GM19395 (cell line): ENCODE measurements around the gene SVIL.
"Not testable (repeated sequence)": the region's sequence is repeated elsewhere in the genome, so short reads cannot be mapped to it uniquely, and the experiment has no call there.

Experiments used
- ATAC-seq: cut with Tn5 transposase; IDR thresholded peaks from one replicate; pipeline ENCODE4 v1.9.1; 2021; ENCODE audit warnings: mild to moderate bottlenecking, moderate library complexity; ENCODE audit not compliant: unreplicated experiment

Gene SVIL

DNA sequence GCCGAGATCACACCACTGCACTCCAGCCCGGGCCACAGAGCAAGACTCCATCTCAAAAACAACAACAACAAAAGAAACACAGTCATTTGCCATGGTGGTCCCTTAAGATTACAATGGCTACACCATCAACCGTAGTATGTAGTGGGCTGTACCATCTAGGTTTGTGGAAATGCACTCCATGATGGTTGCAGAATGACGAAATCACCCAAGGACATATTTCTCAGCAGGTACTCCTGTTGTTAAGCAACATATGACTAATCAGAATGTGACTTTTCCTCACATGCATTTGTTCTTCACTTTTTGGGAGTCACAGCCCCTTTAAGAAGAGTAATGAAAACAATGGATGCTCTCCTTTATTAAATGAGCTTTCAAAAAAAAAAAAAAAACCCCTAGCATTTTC is 11.0 kb downstream of the SVIL start:
- ATAC-seq: no peak

GRCh38 chr10:29622382-29622922 is 12.3 kb downstream of the SVIL start:
- ATAC-seq: no peak

GRCh38 chr10:29621161-29621560 is 13.6 kb downstream of the SVIL start:
- ATAC-seq: no peak

GRCh38 chr10:29620112-29620690 is 14.6 kb downstream of the SVIL start:
- no peak for ATAC-seq

DNA sequence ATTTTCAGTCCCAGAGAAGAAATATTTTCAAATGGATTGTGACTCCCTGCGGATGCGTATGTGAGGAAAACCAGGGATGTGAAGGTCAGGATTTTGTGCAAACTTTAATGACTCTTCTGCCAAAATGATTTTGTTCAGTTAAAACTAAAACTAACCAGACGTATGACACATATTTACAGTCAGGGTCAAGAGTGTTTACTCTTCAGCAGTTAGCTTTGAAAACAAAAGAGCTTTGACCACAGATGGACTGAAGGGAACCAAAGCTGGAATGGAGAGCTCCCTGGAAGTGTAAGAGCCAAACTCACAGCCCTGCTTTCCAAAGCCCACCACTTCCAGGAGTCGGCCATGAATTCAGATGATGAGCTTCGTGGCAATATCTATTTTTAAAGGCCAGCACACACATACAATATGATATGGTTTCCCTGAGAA is 15.5 kb downstream of the SVIL start:
- ATAC-seq: no peak

GRCh38 chr10:29618341-29619171 is 16.2 kb downstream of the SVIL start:
- ATAC-seq: no peak

GRCh38 chr10:29617880-29618340 is 16.9 kb downstream of the SVIL start:
- no peak for ATAC-seq

GRCh38 chr10:29616542-29616941 is 18.2 kb downstream of the SVIL start:
- ATAC-seq: no peak

GRCh38 chr10:29615195-29615594 is 19.6 kb downstream of the SVIL start:
- ATAC-seq: no peak

DNA sequence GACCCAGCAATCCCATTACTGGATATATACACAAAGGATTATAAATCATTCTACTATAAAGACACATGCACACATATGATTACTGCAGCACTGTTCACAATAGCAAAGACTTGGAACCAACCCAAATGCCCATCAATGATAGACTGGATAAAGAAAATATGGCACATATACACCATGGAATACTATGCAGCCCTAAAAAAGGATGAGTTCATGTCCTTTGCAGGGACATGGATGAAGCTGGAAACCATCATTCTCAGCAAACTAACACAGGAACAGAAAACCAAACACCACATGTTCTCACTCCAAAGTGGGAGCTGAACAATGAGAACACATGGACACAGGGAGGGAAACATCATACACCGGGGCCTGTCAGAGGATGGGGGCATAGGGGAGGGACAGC is 20.5 kb downstream of the SVIL start:
- not testable (repeated sequence) for ATAC-seq

GRCh38 chr10:29613791-29614190 is 21.0 kb downstream of the SVIL start:
- no peak for ATAC-seq

- ATAC-seq: no peak
These were observed 21.6 kb downstream of the SVIL start for GRCh38 chr10:29613196-29613595.

DNA sequence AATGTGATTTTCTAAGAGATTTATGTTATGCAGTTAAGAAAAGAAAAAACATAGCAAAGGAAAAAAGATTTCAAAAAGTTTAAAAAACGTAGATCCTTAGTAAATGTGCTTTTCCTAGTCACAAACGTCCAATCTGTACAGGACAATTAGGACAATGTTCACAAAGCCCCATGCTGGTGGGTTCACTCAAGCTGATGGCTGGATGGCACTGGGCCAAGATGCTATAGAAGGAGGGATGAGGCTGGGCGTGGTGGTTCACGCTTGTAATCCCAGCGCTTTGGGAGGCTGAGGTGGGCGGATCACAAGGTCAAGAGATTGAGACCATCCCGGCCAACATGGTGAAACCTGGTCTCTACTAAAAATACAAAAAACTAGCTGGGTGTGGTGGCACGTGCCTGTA is 22.1 kb downstream of the SVIL start:
- no peak for ATAC-seq

DNA sequence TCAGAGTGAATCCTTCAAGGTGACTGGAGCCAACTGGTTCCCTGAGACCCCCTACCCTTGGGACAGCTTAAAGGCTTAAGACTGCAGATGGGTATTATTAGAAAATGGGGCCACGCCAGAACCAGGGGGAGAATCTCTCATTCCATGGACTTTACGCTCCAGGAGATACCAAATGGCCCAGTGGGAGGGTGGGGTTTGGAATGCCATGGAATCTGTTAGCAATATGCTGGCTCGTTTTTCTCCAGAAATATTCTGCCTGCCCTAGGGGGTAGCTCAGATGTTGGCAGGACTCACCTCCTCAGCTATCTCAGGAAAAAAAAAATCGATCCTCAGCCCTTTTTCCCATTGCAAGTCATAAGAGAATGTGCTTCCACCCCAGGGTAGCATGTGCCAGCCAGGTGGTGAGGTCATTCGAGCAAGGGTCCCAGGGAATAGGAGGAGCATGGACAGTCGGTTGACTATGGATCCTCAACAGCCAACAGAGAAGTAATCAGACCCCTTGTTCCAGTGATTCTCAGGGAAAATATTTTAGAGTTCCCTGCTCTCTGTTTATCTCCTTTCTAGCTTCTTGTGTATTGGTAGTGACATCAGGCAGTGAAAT is 22.9 kb downstream of the SVIL start:
- no peak for ATAC-seq

- ATAC-seq: no peak
These were observed 23.7 kb downstream of the SVIL start for GRCh38 chr10:29610876-29611647.

- ATAC-seq: not testable (repeated sequence)
These were observed 24.4 kb downstream of the SVIL start for GRCh38 chr10:29610331-29610730.

DNA sequence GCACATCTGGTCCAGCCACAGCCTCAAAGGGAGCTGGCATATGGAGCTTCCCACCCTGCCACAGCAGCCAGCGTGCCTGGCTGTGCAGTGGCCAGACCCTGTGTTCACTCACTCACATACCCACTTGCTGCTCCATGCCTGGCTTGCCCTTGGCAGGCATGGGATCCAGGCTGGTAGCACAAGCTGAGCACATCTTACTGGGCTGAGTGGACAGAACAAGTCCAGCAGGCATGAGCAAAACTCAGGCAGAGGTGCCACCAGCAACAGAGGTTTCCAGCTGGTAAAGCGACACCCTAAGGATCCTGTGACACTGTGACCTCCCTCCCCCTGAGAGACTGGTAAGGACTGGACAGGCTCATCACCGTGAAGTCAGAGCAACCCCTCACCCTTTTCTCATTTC is 25.1 kb downstream of the SVIL start:
- no peak for ATAC-seq

DNA sequence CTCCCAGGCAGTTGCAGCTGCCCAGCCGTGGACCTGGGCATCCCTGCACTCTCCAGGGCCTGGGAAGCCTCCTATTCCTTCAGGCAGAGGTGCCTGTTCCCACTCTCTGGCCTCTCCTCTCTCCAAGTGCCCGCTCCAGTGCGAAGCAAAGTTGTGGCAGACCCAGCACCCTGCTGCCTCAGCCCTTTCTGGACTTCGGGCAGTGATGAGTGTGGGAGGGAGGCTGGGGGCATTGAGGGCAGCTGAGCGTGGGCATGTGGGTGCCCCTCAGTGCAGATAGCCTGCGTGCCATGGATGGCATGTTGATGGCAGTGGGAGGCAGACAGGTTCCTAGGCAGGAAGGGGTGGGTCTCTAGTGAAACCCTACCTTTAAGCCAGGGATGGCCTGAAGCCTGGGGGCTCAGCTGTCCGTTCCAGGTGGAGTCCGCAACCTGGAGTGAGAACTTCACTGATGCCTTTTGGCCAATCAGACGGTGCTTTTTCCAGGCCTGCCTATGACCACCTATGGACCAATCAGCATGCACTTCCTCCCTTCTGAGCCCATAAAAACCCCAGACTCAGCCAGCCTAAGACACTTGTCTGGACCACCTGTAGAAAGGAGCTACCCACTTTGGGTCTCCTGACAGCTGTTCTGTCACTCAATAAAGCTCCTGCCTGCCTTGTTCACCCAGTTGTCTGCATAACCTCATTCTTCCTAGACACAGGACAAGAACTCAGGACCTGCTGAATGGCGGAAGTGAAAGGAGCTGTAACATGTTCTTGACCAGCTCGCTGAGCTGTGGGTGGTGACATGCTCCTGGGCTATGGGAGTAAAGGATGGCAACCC is 26.1 kb downstream of the SVIL start:
- ATAC-seq: no peak

DNA sequence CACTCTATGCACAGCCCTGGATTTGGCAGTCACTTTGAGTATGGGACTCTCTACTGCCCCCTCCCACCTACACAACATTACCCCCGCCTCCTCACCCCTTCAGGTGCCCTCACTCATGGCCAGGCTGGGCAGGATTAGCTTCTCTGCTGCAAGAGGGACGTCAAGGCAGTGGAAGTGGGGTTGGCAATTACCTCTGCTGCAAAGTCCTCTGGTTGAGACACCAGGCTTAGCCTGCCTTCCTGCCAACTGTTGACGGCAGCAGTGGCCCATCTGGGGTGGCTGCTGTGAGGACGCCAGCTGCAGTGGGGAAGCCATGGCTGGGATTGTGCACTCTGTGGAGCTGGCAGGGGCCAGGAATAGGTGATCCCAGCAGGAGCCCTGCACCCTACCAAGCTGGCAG is 26.7 kb downstream of the SVIL start:
- ATAC-seq: no peak

GRCh38 chr10:29607576-29607975 is 27.2 kb downstream of the SVIL start:
- no peak for ATAC-seq
